ENCODE data around the gene CTF1.
A peak's percentile ranks its signal among the peaks of the same experiment; 100 is the strongest.

GRCh38 chr16:30947859-30948666 is 51.6 kb downstream of the CTF1 start:
- TF ChIP-seq CTCF (IDR thresholded peaks at IDR 0.05) (peak in 1 of 3 donors; percentile 11), POLR2A (IDR thresholded peaks at IDR 0.05) (no peak), EP300 (IDR thresholded peaks at IDR 0.05) (no peak)
